HEK293 (cell line): ENCODE data around the gene SLC28A2.

ENCODE experiments used
- CTCF ChIA-PET: fragments of 350-600 bp; formaldehyde crosslinking; extraction: SDS; loops from one replicate; lab custom pipeline; 2021; ENCODE audit warnings: antibody characterized with exemption; lab: Yijun Ruan, JAX
- POLR2A ChIA-PET: fragments of 300-600 bp; formaldehyde crosslinking; extraction: SDS; loops from one replicate; lab custom pipeline; 2020; ENCODE audit warnings: antibody characterized with exemption, inconsistent platforms; lab: Yijun Ruan, JAX
- H3K27ac ChIP-seq: fragments of 200-500 bp; sonication (Bioruptor generic); 2 replicates; pipeline ENCODE4 v1.5.1; 2014; ENCODE audit warnings: low read depth, low read length, control low read depth, inconsistent platforms; ENCODE audit errors: extremely low read depth
- H3K36me3 ChIP-seq, 2 experiments: fragments of 200-500 bp in 1 of 2; sonication (Bioruptor generic) in 1 of 2; 1 replicate in 1 of 2; 2 replicates in 1 of 2; pipeline ENCODE4 v1.5.1; 2014 to 2017; ENCODE audit warnings: inconsistent platforms in 2 of 2, low read length in 2 of 2; ENCODE audit not compliant: control insufficient read depth in 2 of 2, insufficient read depth in 1 of 2
- H3K4me1 ChIP-seq: fragments of 200-500 bp; sonication (Bioruptor generic); 2 replicates; pipeline ENCODE4 v1.5.1; 2014; ENCODE audit warnings: mild to moderate bottlenecking, low read length, inconsistent platforms; ENCODE audit not compliant: control insufficient read depth, insufficient read depth
- H3K4me3 ChIP-seq: 2 replicates; pipeline ENCODE4 v1.5.1; 2011; ENCODE audit warnings: low read depth, mild to moderate bottlenecking, control low read depth, low read length, moderate library complexity
- H3K9me3 ChIP-seq: fragments of 200-500 bp; sonication (Bioruptor generic); 2 replicates; pipeline ENCODE4 v1.5.1; 2014; ENCODE audit warnings: low read depth, low read length, inconsistent platforms; ENCODE audit not compliant: control insufficient read depth, insufficient read depth
- ATF2 ChIP-seq: fragments of 450-650 bp; formaldehyde crosslinking; IDR thresholded peaks from 2 replicates; pipeline ENCODE4 v1.5.1; 2016; ENCODE audit warnings: missing biosample characterization, missing genetic modification characterization, low read depth
- KLF16 ChIP-seq: fragments of 450-650 bp; formaldehyde crosslinking; IDR thresholded peaks from 2 replicates; pipeline ENCODE4 v1.5.1; 2017; ENCODE audit warnings: missing biosample characterization, missing genetic modification characterization
- KLF17 ChIP-seq: fragments of 450-650 bp; formaldehyde crosslinking; IDR thresholded peaks from 2 replicates; pipeline ENCODE4 v1.5.1; 2016; ENCODE audit warnings: missing biosample characterization, missing genetic modification characterization
- KLF7 ChIP-seq: fragments of 450-650 bp; formaldehyde crosslinking; IDR thresholded peaks from 2 replicates; pipeline ENCODE4 v1.5.1; 2016; ENCODE audit warnings: missing biosample characterization, missing genetic modification characterization, borderline replicate concordance
- KLF9 ChIP-seq: fragments of 450-650 bp; formaldehyde crosslinking; IDR thresholded peaks from 2 replicates; pipeline ENCODE4 v1.5.1; 2016; ENCODE audit warnings: missing biosample characterization, missing genetic modification characterization, low read depth
- PRDM4 ChIP-seq: fragments of 450-650 bp; formaldehyde crosslinking; IDR thresholded peaks from 2 replicates; pipeline ENCODE4 v1.5.1; 2017; ENCODE audit warnings: missing biosample characterization, missing genetic modification characterization
- SETDB1 ChIP-seq: IDR thresholded peaks from one replicate; pipeline ENCODE4 v1.6.1; 2017; ENCODE audit warnings: mild to moderate bottlenecking, low read length, moderate library complexity, mixed read lengths; ENCODE audit not compliant: insufficient read length
- WT1 ChIP-seq: fragments of 450-650 bp; formaldehyde crosslinking; IDR thresholded peaks from 2 replicates; pipeline ENCODE4 v1.5.1; 2016; ENCODE audit warnings: missing biosample characterization, missing genetic modification characterization
- ZBTB1 ChIP-seq: fragments of 450-650 bp; formaldehyde crosslinking; IDR thresholded peaks from 2 replicates; pipeline ENCODE4 v1.5.1; 2016; ENCODE audit warnings: missing biosample characterization, missing genetic modification characterization
- ZBTB6 ChIP-seq: fragments of 450-650 bp; formaldehyde crosslinking; IDR thresholded peaks from 2 replicates; pipeline ENCODE4 v1.5.1; 2017; ENCODE audit warnings: missing biosample characterization, missing genetic modification characterization
- ZFP41 ChIP-seq: fragments of 450-650 bp; formaldehyde crosslinking; IDR thresholded peaks from 2 replicates; pipeline ENCODE4 v1.5.1; 2016; ENCODE audit warnings: missing biosample characterization, missing genetic modification characterization, borderline replicate concordance
- ZNF121 ChIP-seq: fragments of 450-650 bp; formaldehyde crosslinking; IDR thresholded peaks from 2 replicates; pipeline ENCODE4 v1.5.1; 2016; ENCODE audit warnings: missing biosample characterization, missing genetic modification characterization
- ZNF157 ChIP-seq: fragments of 450-650 bp; formaldehyde crosslinking; IDR thresholded peaks from 2 replicates; pipeline ENCODE4 v1.5.1; 2016; ENCODE audit warnings: missing biosample characterization, missing genetic modification characterization
- ZNF19 ChIP-seq: fragments of 450-650 bp; formaldehyde crosslinking; IDR thresholded peaks from 2 replicates; pipeline ENCODE4; 2016; ENCODE audit warnings: missing biosample characterization, missing genetic modification characterization, low read depth
- ZNF302 ChIP-seq: fragments of 450-650 bp; formaldehyde crosslinking; IDR thresholded peaks from 2 replicates; pipeline ENCODE4 v1.5.1; 2016; ENCODE audit warnings: missing biosample characterization, missing genetic modification characterization, low read depth
- ZNF433 ChIP-seq: fragments of 450-650 bp; formaldehyde crosslinking; IDR thresholded peaks from 2 replicates; pipeline ENCODE4 v1.5.1; 2016; ENCODE audit warnings: missing biosample characterization, missing genetic modification characterization, low read depth
- ZNF548 ChIP-seq: fragments of 450-650 bp; formaldehyde crosslinking; IDR thresholded peaks from 2 replicates; pipeline ENCODE4 v1.5.1; 2016; ENCODE audit warnings: missing biosample characterization, missing genetic modification characterization
- ZNF558 ChIP-seq: fragments of 450-650 bp; formaldehyde crosslinking; IDR thresholded peaks from 2 replicates; pipeline ENCODE4 v1.5.1; 2016; ENCODE audit warnings: missing biosample characterization, missing genetic modification characterization
- ZNF596 ChIP-seq: fragments of 450-650 bp; IDR thresholded peaks from 2 replicates; pipeline ENCODE4 v1.5.0; 2018; ENCODE audit warnings: missing biosample characterization, mild to moderate bottlenecking, missing genetic modification characterization, moderate library complexity
- ZNF629 ChIP-seq: fragments of 450-650 bp; formaldehyde crosslinking; IDR thresholded peaks from 2 replicates; pipeline ENCODE4 v1.5.1; 2017; ENCODE audit warnings: missing biosample characterization, missing genetic modification characterization
- ZNF692 ChIP-seq: fragments of 450-650 bp; formaldehyde crosslinking; IDR thresholded peaks from 2 replicates; pipeline ENCODE4 v1.5.1; 2016; ENCODE audit warnings: missing biosample characterization, missing genetic modification characterization
- ZNF830 ChIP-seq: fragments of 450-650 bp; IDR thresholded peaks from 2 replicates; pipeline ENCODE4 v1.5.0; 2018; ENCODE audit warnings: missing biosample characterization, missing genetic modification characterization, low read depth, mild to moderate bottlenecking, moderate library complexity
- ZNF843 ChIP-seq: fragments of 450-650 bp; formaldehyde crosslinking; IDR thresholded peaks from 2 replicates; pipeline ENCODE4 v1.5.1; 2016; ENCODE audit warnings: missing biosample characterization, missing genetic modification characterization
- ZSCAN5A ChIP-seq: fragments of 450-650 bp; formaldehyde crosslinking; IDR thresholded peaks from 2 replicates; pipeline ENCODE4 v1.5.1; 2016; ENCODE audit warnings: missing biosample characterization, missing genetic modification characterization

Gene SLC28A2

GRCh38 chr15:45263854-45264253, 11.8 kb downstream of the SLC28A2 start (continued):
- TF ChIP-seq ZFP41 (tag by site-specific recombination) = no peak
- TF ChIP-seq ATF2 (tag by site-specific recombination) = no peak
- no peak for TF ChIP-seq KLF17 (tag by site-specific recombination)
- no peak for TF ChIP-seq ZNF121 (tag by site-specific recombination)
- no peak for TF ChIP-seq ZNF433 (tag by site-specific recombination)
- TF ChIP-seq WT1 (tag by site-specific recombination) = no peak
- TF ChIP-seq ZNF19 = no peak
- TF ChIP-seq ZSCAN5A (tag by site-specific recombination) = no peak

- Histone ChIP-seq H3K9me3 (no peaks in the 10 kb centered on the region), H3K27ac (no peak overlapping the region), H3K36me3 (no peaks in the 10 kb centered on the region), H3K4me3 (no peak overlapping the region), H3K4me1 (no peaks in the 10 kb centered on the region)
- CTCF ChIA-PET = interaction anchor here (0.6 to 2.9 kb wide), 3 partner anchors 60 to 194 kb away, joined by 3 to 10 read pairs (median 3); no protein-coding TSS in a partner anchor
- POLR2A ChIA-PET = no interaction called here
- no peak for TF ChIP-seq KLF9 (tag by site-specific recombination)
- no peak for TF ChIP-seq ZNF548 (tag by site-specific recombination)
- no peak for TF ChIP-seq ZNF157 (tag by site-specific recombination)
- TF ChIP-seq KLF16 = no peak
- TF ChIP-seq SETDB1 = no peak
- no peak for TF ChIP-seq ZNF629 (tag by site-specific recombination)
- TF ChIP-seq ZNF596 (tag by site-specific recombination) = no peak
Observed at GRCh38 chr15:45265506-45265905, 13.5 kb downstream of the SLC28A2 start.

GRCh38 chr15:45268135-45268534, 16.1 kb downstream of the SLC28A2 start:
- Histone ChIP-seq H3K4me1 (no peaks in the 10 kb centered on the region), H3K9me3 (no peaks in the 10 kb centered on the region), H3K4me3 (no peak overlapping the region), H3K27ac (no peak overlapping the region), H3K36me3 (no peaks in the 10 kb centered on the region)
- ChIA-PET CTCF (no interaction called here), POLR2A (no interaction called here)
- TF ChIP-seq ZNF843 (tag by site-specific recombination) = no peak
- TF ChIP-seq KLF7 = no peak
- no peak for TF ChIP-seq ZNF830 (tag by site-specific recombination)
- no peak for TF ChIP-seq ZNF558 (tag by site-specific recombination)
- no peak for TF ChIP-seq PRDM4 (tag by site-specific recombination)
- no peak for TF ChIP-seq ZNF433 (tag by site-specific recombination)
- no peak for TF ChIP-seq ZNF302 (tag by site-specific recombination)
- no peak for TF ChIP-seq ZBTB1 (tag by site-specific recombination)
- TF ChIP-seq ZBTB6 (tag by site-specific recombination) = no peak
- no peak for TF ChIP-seq ZNF692 (tag by site-specific recombination)
